NK-92 (cell line): Measurements from ENCODE around the gene ERGIC3.
"Not testable (repeated sequence)": the region's sequence is repeated elsewhere in the genome, so short reads cannot be mapped to it uniquely, and the experiment has no call there.

ENCODE experiments used
- DNase-seq: peaks from one replicate; lab custom pipeline; 2025; ENCODE audit not compliant: unreplicated experiment; lab: John Stamatoyannopoulos, UW

Gene ERGIC3

GRCh38 chr20:35517767-35518166 is 24.1 kb upstream of the ERGIC3 start:
- not testable (repeated sequence) for DNase-seq

- DNase-seq = no peak
Observed at GRCh38 chr20:35518955-35519354, 22.9 kb upstream of the ERGIC3 start.

- no peak for DNase-seq
Observed at GRCh38 chr20:35523298-35523888, 18.5 kb upstream of the ERGIC3 start.

DNA sequence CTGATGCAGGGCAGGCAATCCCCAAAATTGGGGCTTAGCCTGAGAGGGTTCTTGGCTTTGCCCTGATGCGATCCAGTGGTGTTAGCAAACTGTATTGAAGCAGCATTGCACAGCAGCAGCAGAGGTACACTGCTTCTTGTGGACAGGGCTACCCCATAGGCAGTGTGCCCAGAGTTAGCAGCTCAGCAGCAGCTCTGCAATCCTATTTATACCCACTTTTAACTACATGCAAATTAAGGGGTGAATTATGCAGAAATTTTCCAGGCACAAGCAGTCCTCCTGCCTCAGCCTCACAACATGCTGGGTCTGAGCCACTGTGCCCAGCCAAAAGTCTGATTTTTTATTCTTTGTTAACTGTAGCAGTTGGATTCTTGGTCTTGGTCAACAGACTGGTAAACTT is 16.2 kb upstream of the ERGIC3 start:
- DNase-seq = no peak

DNA sequence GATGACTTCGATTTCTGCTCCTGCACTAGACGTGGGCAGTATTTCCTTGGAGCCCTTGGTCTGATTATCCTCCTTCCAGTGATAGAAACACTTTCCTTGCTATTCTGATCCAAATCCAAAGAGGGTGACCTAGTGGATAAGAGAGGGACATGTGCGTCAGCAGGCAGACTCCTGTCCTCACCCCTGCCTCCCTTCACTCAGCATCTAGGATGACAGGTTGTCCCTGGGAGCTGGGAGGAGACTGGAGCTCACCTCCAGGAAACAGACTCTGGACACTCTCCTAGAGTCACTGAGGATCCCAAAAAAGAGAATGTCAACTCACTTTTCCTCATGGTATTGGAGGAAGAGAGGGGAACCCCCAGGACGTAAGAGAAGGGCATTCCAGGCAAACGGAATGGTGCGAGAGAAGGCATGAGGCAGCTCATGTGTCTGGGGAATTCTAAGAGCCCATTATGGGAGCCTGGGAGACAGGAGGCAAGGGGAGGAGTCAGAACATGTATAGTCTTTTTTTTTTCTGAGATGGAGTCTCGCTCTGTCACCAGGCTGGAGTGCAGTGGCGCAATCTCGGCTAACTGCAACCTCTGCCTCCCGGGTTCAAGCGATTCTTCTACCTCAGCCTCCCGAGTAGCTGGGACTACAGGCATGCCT is 14.6 kb upstream of the ERGIC3 start:
- DNase-seq = no peak

GRCh38 chr20:35529552-35529951 is 12.3 kb upstream of the ERGIC3 start, which contains the start of gene C20orf173:
Gene C20orf173, minus strand, starts transcription at chr20:35529652. Its CDS starts 279 bp downstream, at chr20:35529373.
- no peak for DNase-seq

DNA sequence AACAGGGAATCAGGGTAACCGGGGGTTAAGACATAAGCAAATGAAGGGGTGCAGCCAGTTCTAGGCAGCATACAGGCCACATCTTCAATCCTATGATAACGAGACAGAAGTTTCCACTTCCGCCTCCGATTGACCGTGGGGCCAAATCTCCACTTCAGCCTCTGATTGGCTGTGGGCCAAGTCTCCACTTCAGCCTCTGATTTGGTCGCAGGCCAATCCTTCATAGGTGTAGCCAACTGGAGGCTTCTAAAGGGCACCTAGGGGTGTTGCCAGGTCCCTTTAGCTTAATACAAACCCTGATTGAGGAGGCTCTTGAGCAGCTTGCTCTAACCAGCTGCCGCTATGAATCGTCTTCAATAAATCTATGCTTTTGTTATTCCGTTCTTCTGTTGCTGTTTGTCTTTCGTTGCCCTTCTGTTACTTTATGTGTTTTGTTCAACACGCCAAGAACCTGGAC is 2.1 kb upstream of the ERGIC3 start:
- DNase-seq = no peak

GRCh38 chr20:35541118-35541782 is 628 bp upstream of the ERGIC3 start:
- DNase-seq = no peak

DNA sequence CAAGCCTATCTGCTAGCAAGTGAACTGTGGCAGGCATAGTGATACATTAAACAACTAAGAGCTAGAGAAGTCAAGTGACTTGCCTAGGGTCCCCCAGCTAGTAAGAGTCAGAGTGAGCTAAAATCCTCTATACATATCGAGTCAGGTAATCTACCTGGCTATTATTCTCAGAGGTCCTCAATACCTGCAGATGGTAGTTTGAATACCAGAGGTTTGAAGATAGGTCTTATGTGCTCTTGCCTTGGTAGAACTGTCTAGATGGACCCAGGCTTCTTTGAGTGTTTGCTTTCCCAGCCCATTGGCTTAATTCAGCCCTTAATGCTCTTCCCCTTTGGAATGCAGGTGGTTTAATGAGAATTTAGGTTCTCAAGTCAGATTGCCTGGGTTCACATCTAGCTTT is 1.1 kb downstream of the ERGIC3 start:
- no peak for DNase-seq

- DNase-seq = no peak
Observed at GRCh38 chr20:35544436-35544835, 2.6 kb downstream of the ERGIC3 start.

- DNase-seq = not testable (repeated sequence)
Observed at GRCh38 chr20:35544941-35545340, 3.1 kb downstream of the ERGIC3 start.

DNA sequence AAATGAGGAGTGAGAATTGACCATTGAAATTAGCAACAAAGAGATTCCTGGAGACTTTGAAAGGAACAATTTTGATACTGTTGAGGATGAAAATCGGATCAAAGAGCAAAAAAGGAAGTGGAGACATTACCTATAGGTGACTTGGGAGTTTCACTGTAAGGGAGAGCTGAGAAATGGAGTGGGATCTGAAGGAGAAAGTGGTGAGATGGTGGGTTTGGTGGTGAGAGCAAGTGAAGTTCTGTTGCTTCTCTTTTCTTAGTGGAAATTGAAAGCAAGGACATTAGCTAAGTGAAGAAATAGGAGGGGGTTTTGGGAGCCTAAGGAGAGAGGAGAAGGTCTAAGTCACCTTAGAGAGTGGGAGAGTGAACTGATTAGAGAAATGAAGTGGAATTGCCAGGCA is 4.2 kb downstream of the ERGIC3 start:
- DNase-seq = no peak

GRCh38 chr20:35547329-35547728 is 5.5 kb downstream of the ERGIC3 start:
- DNase-seq = no peak

DNA sequence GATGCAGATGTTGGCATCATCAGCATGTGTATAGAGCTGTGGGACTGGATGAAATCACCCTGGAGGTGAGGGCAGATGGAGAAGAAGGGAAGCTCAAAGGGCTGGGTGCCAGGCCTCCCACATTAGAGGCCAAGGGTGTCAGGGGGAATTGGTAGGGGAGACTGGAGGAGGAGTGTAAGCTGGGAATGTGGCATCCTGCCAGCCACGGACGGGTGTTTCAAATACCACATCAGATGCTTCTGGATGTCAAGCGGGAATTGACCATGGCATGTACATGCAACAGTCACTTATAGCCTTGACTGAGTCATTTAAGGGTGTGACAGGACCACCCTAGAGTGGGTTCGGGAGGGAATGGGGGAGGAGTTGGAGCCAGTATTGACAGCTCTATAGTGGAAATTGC is 9.6 kb downstream of the ERGIC3 start:
- DNase-seq = no peak

DNA sequence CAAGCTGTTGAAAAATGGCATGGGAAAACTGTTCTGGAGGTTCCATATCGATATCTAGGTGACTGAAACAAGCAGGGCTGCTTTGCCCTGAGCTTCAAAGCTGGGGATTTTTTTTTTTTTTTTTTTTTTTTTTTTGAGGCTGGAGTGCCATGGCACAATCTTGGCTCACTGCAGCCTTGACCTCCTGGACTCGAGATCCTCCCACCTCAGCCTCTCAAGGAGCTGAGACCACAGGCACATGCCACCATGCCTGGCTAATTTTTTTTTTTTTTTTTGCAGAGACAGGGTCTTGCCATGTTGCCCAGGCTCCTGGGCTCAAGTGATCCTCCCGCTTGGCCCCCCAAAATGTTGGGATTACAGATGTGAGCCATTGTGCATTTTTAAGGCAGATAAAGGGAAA is 11.0 kb downstream of the ERGIC3 start:
- no peak for DNase-seq

DNA sequence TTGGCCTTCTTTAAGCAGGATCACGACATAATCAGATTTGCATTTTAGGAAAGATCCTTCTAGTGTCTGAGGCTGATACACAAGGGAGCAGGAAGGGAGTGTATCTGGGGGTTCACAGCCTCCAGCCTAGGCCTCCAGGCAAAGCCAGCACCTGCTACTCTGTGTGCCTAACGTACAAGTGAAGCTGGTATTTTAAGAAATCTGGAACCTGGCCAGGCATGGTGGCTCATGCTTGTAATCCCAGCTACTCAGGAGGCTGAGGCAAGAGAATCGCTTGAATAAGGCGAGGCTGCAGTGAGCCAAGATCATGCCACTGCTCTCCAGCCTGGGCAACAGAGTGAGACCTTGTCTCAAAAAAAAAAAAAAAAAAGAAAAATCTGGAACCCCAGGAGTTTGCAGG is 13.6 kb downstream of the ERGIC3 start:
- DNase-seq = not testable (repeated sequence)

GRCh38 chr20:35555951-35556645 is 14.2 kb downstream of the ERGIC3 start:
- DNase-seq = no peak

- no peak for DNase-seq
Observed at GRCh38 chr20:35556871-35557270, 15.0 kb downstream of the ERGIC3 start.

DNA sequence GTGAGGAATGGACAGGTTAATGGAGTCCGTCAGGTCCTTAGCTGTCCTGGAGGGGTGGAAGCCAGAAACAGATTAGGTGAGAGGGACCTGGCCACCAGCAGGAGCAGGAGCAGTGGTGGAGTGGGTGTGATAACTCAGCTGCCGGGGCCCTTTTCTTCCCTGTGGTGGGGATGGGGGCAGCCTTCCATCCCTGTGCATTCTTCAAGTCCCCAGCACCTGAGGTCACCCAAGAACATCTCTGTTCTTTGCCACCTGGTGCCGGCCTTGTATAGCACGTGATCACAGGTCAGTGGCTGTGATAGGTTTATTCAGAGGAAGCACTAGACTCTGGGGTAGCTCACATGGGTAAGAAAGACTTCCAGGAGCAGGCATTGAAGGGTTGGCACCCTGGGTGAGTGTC is 16.6 kb downstream of the ERGIC3 start:
- DNase-seq = no peak

GRCh38 chr20:35559042-35559693 is 17.3 kb downstream of the ERGIC3 start:
- no peak for DNase-seq

DNA sequence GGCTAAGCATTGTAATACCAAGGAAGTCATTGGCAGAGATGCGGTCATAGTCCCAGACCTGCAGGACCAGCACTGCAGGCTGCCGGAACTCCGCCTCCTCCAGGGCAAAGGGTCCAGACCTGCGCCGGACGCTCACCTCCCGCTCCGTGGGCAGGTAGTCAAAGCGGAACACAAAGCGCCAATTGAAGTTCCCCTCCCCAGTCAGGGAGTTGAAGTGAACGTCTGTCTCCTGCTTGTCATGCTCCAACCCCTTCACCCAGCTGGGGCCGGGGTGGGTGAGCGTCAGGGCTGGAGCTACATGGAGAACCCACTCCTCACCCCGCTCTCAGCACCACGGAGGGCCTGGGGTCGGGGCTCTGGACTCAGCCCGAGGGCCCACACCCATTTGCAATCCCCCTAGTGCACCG is 18.2 kb downstream of the ERGIC3 start:
- DNase-seq = no peak
